ENCODE results near the gene ANKDD1B. TPM values are rescaled to one million over a fixed set of nuclear protein-coding genes. Genes with fewer than 3 reads are reported as not detected.
"Not testable (repeated sequence)": the region's sequence is repeated elsewhere in the genome, so short reads cannot be mapped to it uniquely, and the experiment has no call there.

Gene ANKDD1B
- total and polyA plus RNA-seq, 2 donors (not counting 1 experiment from before 2014, with no cell fraction given), result 0.07 to 0.66 TPM

DNA sequence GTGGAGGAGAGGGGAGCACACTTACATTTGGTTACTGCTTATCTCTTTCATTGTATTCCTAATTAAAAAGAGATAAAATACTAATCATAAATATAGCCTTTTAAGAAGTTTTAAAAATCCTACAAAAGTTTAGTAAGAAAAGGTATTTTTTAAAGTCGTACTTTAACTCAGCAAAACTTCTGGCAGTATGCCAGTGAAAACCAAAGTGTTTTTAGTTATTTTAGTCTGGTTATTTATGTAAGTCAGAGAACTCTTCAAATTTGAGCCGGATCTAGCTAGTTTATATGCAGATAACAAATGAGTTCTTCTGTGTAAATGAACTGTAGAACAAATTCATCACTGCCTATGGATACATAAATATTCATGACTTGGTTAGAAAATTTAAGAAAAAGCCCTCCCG is 36.5 kb upstream of the ANKDD1B start:
- Histone ChIP-seq H3K27me3 (ENCODE audit: control insufficient read depth, insufficient read depth, low read length) (no peaks in the 10 kb centered on the region), H3K27ac (ENCODE audit: insufficient read depth, low read length) (peak overlapping the region; percentile 25), H3K4me2 (ENCODE audit: extremely low read depth, insufficient read depth, low read length) (no peak overlapping the region), H4K20me1 (ENCODE audit: control insufficient read depth, extremely low read depth, insufficient read depth, low read length) (no peaks in the 10 kb centered on the region), H3K79me2 (ENCODE audit: control insufficient read depth, insufficient read depth, low read length) (no peaks in the 10 kb centered on the region), H3K4me1 (ENCODE audit: control insufficient read depth, extremely low read depth, insufficient read depth, low read length) (peaks cover 7% of the 10 kb centered on the region), H2AFZ (ENCODE audit: low read length) (no peak overlapping the region), H3K36me3 (ENCODE audit: control insufficient read depth, insufficient read depth, low read length) (no peaks in the 10 kb centered on the region), H3K4me3 (replicated peaks in 1 of 4; ENCODE audit: control extremely low read depth in 1 of 4, insufficient read depth in 1 of 4, low read depth in 3 of 4, low read length in 4 of 4) (no peak overlapping the region), H3K9ac (ENCODE audit: insufficient read depth, low read length) (no peak overlapping the region), H3K9me3 (ENCODE audit: control insufficient read depth, insufficient read depth, low read depth, low read length) (no peaks in the 10 kb centered on the region)
- TF ChIP-seq, protein P1, sequence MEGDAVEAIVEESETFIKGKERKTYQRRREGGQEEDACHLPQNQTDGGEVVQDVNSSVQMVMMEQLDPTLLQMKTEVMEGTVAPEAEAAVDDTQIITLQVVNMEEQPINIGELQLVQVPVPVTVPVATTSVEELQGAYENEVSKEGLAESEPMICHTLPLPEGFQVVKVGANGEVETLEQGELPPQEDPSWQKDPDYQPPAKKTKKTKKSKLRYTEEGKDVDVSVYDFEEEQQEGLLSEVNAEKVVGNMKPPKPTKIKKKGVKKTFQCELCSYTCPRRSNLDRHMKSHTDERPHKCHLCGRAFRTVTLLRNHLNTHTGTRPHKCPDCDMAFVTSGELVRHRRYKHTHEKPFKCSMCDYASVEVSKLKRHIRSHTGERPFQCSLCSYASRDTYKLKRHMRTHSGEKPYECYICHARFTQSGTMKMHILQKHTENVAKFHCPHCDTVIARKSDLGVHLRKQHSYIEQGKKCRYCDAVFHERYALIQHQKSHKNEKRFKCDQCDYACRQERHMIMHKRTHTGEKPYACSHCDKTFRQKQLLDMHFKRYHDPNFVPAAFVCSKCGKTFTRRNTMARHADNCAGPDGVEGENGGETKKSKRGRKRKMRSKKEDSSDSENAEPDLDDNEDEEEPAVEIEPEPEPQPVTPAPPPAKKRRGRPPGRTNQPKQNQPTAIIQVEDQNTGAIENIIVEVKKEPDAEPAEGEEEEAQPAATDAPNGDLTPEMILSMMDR (conservative IDR thresholded peaks at IDR 0.05 in 1 of 2, IDR thresholded peaks at IDR 0.05 in 1 of 2; ENCODE audit: low read depth in 1 of 2, low read length in 2 of 2), result no peak
- TF ChIP-seq EZH2 (IDR thresholded peaks at IDR 0.05; ENCODE audit: low read length, missing control alignments), result no peak
- peak; percentile 41 to 43 for DNase-seq (ENCODE audit: low read depth in 2 of 2)

DNA sequence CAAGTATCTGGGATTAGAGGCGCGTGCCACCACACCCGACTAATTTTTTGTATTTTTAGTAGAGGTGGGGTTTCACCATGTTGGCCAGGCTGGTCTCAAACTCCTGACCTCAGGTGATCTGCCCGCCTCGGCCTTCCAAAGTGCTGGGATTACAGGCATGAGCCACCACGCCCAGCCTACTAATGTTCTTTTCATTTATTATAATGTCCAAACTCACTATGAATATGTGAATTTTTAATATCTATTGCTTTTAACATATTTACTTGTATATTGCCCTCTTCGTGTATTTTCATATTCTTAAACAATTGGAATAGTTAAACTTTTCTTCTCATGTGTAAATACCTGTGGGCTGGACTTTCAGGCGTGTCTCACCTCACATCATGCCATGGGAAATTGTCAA is 33.0 kb upstream of the ANKDD1B start:
- H2AFZ ChIP-seq (ENCODE audit: low read length); H3K36me3 ChIP-seq (ENCODE audit: control insufficient read depth, insufficient read depth, low read length); H3K4me1 ChIP-seq (ENCODE audit: control insufficient read depth, extremely low read depth, insufficient read depth, low read length); H3K27ac ChIP-seq (ENCODE audit: insufficient read depth, low read length); H3K9me3 ChIP-seq (ENCODE audit: control insufficient read depth, insufficient read depth, low read depth, low read length); H3K4me2 ChIP-seq (ENCODE audit: extremely low read depth, insufficient read depth, low read length); H3K4me3 ChIP-seq (replicated peaks in 1 of 4; ENCODE audit: control extremely low read depth in 1 of 4, insufficient read depth in 1 of 4, low read depth in 3 of 4, low read length in 4 of 4); H3K79me2 ChIP-seq (ENCODE audit: control insufficient read depth, insufficient read depth, low read length); DNase-seq (ENCODE audit: low read depth in 2 of 2); H4K20me1 ChIP-seq (ENCODE audit: control insufficient read depth, extremely low read depth, insufficient read depth, low read length); H3K27me3 ChIP-seq (ENCODE audit: control insufficient read depth, insufficient read depth, low read length); H3K9ac ChIP-seq (ENCODE audit: insufficient read depth, low read length): not testable (repeated sequence)

DNA sequence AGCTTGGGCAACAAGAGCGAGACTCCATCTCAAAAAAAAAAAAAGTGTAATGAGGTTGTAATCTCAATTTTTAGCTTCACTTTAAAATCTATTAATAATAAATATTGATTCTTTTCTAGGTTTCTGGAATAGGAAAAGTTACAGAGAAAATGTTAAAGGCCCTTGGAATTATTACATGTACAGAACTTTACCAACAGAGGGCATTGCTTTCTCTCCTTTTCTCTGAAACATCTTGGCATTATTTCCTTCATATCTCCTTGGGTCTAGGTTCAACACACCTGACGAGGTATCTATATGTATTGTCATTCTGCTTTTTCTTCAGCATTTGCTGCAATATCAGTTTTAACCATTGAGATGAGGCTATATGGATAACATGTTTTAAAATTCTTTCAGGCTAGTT is 26.6 kb upstream of the ANKDD1B start:
- Histone ChIP-seq H3K9ac (ENCODE audit: insufficient read depth, low read length) (no peak overlapping the region), H3K4me1 (ENCODE audit: control insufficient read depth, extremely low read depth, insufficient read depth, low read length) (no peaks in the 10 kb centered on the region), H3K4me2 (ENCODE audit: extremely low read depth, insufficient read depth, low read length) (no peak overlapping the region), H3K4me3 (replicated peaks in 1 of 4; ENCODE audit: control extremely low read depth in 1 of 4, insufficient read depth in 1 of 4, low read depth in 3 of 4, low read length in 4 of 4) (no peak overlapping the region), H3K27ac (ENCODE audit: insufficient read depth, low read length) (no peak overlapping the region), H3K9me3 (ENCODE audit: control insufficient read depth, insufficient read depth, low read depth, low read length) (no peaks in the 10 kb centered on the region), H3K27me3 (ENCODE audit: control insufficient read depth, insufficient read depth, low read length) (no peaks in the 10 kb centered on the region), H2AFZ (ENCODE audit: low read length) (no peak overlapping the region), H3K36me3 (ENCODE audit: control insufficient read depth, insufficient read depth, low read length) (peaks cover 2% of the 10 kb centered on the region), H4K20me1 (ENCODE audit: control insufficient read depth, extremely low read depth, insufficient read depth, low read length) (no peaks in the 10 kb centered on the region), H3K79me2 (ENCODE audit: control insufficient read depth, insufficient read depth, low read length) (no peaks in the 10 kb centered on the region)
- no peak for TF ChIP-seq EZH2 (IDR thresholded peaks at IDR 0.05; ENCODE audit: low read length, missing control alignments)
- TF ChIP-seq, protein P1 (conservative IDR thresholded peaks at IDR 0.05 in 1 of 2, IDR thresholded peaks at IDR 0.05 in 1 of 2; ENCODE audit: low read depth in 1 of 2, low read length in 2 of 2), result no peak
- no peak for DNase-seq (ENCODE audit: low read depth in 2 of 2)

Measured in fibroblast of lung (primary cell).